ENCODE results near the gene FPR2.

The FPR2 gene

GRCh38 chr19:51760697-51761356 is at the start of gene FPR2:
Gene FPR2, plus strand, starts transcription at chr19:51761180. Its CDS starts 7,479 bp downstream, at chr19:51768659.
- H3K4me3 ChIP-seq (replicated peaks; ENCODE audit: low read depth, low read length) = no peak within 1 kb of the TSS
- no peak for DNase-seq (ENCODE audit: extremely low read depth, low read depth)
- no peak for TF ChIP-seq CTCF (IDR thresholded peaks at IDR 0.05; ENCODE audit: low read depth, low read length, missing control alignments)

- H3K4me3 ChIP-seq (replicated peaks; ENCODE audit: low read depth, low read length) = no peak overlapping the region
- DNase-seq (ENCODE audit: extremely low read depth, low read depth) = no peak
- no peak for TF ChIP-seq CTCF (IDR thresholded peaks at IDR 0.05; ENCODE audit: low read depth, low read length, missing control alignments)
Observed at GRCh38 chr19:51711702-51712101, 49.3 kb upstream of the FPR2 start.

GRCh38 chr19:51712461-51713081 is 48.4 kb upstream of the FPR2 start:
- H3K4me3 ChIP-seq (replicated peaks; ENCODE audit: low read depth, low read length) = no peak overlapping the region
- TF ChIP-seq CTCF (IDR thresholded peaks at IDR 0.05; ENCODE audit: low read depth, low read length, missing control alignments) = peak; percentile 49
- DNase-seq (ENCODE audit: extremely low read depth, low read depth) = no peak

- no peak overlapping the region for H3K4me3 ChIP-seq (replicated peaks; ENCODE audit: low read depth, low read length)
- no peak for TF ChIP-seq CTCF (IDR thresholded peaks at IDR 0.05; ENCODE audit: low read depth, low read length, missing control alignments)
- no peak for DNase-seq (ENCODE audit: extremely low read depth, low read depth)
Observed at GRCh38 chr19:51713319-51714285, 47.4 kb upstream of the FPR2 start.

- no peak for TF ChIP-seq CTCF (IDR thresholded peaks at IDR 0.05; ENCODE audit: low read depth, low read length, missing control alignments)
- no peak for DNase-seq (ENCODE audit: extremely low read depth, low read depth)
- no peak overlapping the region for H3K4me3 ChIP-seq (replicated peaks; ENCODE audit: low read depth, low read length)
Observed at GRCh38 chr19:51714848-51715247, 46.1 kb upstream of the FPR2 start.

- TF ChIP-seq CTCF (IDR thresholded peaks at IDR 0.05; ENCODE audit: low read depth, low read length, missing control alignments) = no peak
- H3K4me3 ChIP-seq (replicated peaks; ENCODE audit: low read depth, low read length) = no peak overlapping the region
- DNase-seq (ENCODE audit: extremely low read depth, low read depth) = no peak
Observed at GRCh38 chr19:51715850-51716249, 45.1 kb upstream of the FPR2 start.
